Astrocyte of the hippocampus (primary cell): ENCODE results near the gene FOXC2.

Experiments
- DNase-seq: peaks from one replicate; pipeline ENCODE4 v3.0.0; 2011; ENCODE audit warnings: low read depth, low spot score

The FOXC2 gene

GRCh38 chr16:86556576-86556975, 10.1 kb upstream of the FOXC2 start:
- no peak for DNase-seq

GRCh38 chr16:86557587-86557986, 9.0 kb upstream of the FOXC2 start:
- no peak for DNase-seq

GRCh38 chr16:86558355-86559193, 8.1 kb upstream of the FOXC2 start:
- peak; percentile 69 for DNase-seq

- no peak for DNase-seq
Observed at GRCh38 chr16:86559802-86560305, 6.8 kb upstream of the FOXC2 start.

- no peak for DNase-seq
Observed at GRCh38 chr16:86562356-86562755, 4.3 kb upstream of the FOXC2 start.

GRCh38 chr16:86563469-86564345, 2.9 kb upstream of the FOXC2 start:
- DNase-seq, result peak; percentile 96

GRCh38 chr16:86565181-86565631, 1.4 kb upstream of the FOXC2 start:
- DNase-seq, result peak; percentile 64

- DNase-seq, result peak; percentile 70
Observed at GRCh38 chr16:86565644-86566511, 751 bp upstream of the FOXC2 start.

- DNase-seq, result peak; percentile 94
Observed at GRCh38 chr16:86566966-86567700, 504 bp downstream of the FOXC2 start.

GRCh38 chr16:86567701-86568581, 1.3 kb downstream of the FOXC2 start:
- peak; percentile 78 for DNase-seq

- DNase-seq, result peak; percentile 38
Observed at GRCh38 chr16:86568677-86569623, 2.3 kb downstream of the FOXC2 start.

GRCh38 chr16:86569701-86570447, 3.2 kb downstream of the FOXC2 start:
- peak; percentile 32 for DNase-seq

GRCh38 chr16:86570558-86571529, 4.2 kb downstream of the FOXC2 start:
- DNase-seq, result peak; percentile 58

GRCh38 chr16:86571530-86571915, 4.9 kb downstream of the FOXC2 start:
- peak; percentile 57 for DNase-seq

GRCh38 chr16:86572041-86572521, 5.5 kb downstream of the FOXC2 start:
- peak; percentile 60 for DNase-seq

GRCh38 chr16:86572606-86573005, 6.0 kb downstream of the FOXC2 start:
- DNase-seq, result no peak
